HG02852 (cell line): Measurements from ENCODE around the gene DPM2.

Source experiments
- ATAC-seq: cut with Tn5 transposase; IDR thresholded peaks from one replicate; pipeline ENCODE4 v1.9.1; 2021; ENCODE audit warnings: mild to moderate bottlenecking, moderate library complexity; ENCODE audit not compliant: unreplicated experiment

Gene DPM2

DNA sequence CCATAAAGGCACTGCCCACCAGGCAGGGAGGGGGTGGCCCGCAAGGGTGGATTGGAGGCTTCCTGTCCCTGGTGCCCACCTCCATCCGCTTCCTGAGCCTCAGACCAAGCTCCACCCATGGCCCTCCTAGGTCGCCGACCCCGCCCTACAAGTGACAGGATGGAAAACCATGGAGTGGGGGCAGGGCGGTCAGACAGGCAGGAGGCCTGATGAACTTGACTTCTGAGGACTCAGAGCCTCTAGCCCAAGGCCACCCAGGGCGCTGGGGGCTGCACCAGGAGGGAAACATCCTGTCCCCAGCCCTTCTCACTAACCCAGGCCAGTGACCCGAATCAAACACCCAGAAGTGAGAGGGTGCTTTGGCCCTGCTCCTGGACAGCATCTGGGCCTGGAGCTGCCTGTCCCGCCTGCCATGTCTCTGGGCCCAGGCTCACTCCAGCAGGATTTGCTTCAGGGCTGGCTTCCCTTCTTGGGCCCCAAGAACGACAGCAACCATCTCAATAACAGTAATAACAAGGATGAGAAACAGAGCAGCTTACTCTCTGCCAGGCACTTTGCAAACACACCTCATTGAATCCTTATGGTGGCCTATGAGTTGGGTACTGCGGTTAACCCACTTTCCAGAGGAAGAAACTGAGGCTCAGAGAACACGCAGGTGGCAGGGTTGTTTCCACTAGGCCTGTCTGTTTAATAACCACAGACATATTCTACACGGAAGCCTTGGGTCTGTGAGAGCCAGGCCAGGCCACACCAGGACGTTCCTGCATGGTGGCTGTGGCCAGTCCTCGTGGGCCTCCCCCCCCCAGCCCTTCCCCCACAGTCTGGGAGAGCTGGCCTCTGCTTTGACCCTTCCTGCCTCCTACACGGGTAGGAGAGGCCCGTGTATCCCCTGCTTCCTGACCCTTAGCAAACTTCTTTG lies 33.8 kb downstream of the DPM2 start:
- no peak for ATAC-seq

DNA sequence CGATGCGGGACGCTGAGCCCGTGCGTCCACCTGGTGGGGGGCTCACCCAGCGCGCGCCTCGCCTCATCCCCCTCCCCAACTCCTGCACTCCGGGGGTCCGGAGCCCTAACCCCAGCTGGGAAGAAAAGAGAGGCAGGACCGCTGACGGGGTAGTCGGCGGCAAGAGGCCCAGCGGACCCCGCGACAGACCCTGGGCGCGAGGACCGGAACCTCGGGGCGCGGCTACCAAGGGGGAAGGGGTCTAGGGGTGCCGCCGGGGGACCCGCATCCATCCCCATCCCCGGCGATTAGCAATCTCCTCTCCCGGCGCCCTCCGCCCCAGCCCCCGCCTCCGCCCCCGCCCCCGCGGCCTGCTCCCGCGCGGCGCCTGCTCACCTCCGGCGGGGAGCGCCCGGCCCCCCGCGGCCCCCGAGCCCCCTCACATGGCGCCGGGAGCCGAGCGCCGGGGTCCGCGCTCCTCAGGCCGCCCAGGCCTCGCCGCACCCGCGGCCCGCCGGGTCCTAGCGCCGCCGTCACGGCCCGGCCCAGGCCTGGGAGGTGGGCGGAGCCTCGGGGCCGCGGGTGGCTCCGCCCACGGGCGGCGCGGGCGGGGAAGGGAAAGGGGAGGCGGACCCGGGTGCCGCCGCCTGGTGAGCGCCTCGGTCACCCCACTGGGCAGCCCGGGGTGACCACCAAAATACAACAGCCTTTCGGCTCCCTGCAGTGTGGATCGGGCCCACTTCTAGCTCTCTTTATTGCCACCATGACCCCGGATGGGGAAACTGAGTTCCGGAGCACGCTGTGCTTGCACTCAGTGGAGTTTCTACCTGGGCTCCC lies 38.3 kb downstream of the DPM2 start, which contains the start of gene ST6GALNAC6:
Gene ST6GALNAC6 (minus strand): TSS at position 476 of the 816 bp plus-strand sequence. CDS start 1,622 bp downstream, outside the sequence.
- peak; percentile 65 for ATAC-seq

DNA sequence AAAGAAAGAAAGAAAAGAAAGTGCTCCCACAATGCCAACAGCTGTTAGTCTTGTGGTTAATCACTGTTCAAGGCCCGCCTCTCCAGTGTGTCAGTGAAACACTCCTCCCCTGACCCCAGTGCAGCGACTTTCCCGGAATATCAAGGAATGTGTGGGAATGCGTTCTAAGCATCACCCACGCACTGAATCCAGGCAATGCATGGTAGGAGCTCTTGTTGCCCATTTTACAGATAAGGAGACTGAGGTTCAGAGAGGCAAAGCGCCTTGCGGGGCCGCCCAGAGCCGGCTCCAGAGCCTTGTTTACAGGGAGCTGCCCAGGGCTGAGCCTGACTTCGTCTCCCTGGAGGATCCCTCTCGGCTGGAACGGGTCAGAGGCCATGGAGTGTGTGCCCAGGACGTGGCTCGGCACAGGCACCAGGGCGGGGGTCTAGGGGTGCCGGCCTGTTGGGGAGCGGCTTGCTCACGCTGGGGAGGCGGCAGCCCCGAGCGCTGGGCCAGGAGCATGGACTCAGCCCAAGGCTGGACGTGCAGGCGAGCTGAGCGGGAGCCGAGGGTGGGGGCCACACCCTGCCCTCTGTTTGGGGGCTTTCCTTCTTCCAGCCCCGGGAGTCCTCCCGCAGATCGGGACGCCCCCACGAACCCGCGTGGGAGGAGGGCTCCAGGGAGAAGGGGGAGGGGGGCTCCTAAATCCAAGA lies 39.1 kb downstream of the DPM2 start:
- peak; percentile 17 for ATAC-seq

- no peak for ATAC-seq
These were observed 40.4 kb downstream of the DPM2 start for GRCh38 chr9:127897193-127897692.

DNA sequence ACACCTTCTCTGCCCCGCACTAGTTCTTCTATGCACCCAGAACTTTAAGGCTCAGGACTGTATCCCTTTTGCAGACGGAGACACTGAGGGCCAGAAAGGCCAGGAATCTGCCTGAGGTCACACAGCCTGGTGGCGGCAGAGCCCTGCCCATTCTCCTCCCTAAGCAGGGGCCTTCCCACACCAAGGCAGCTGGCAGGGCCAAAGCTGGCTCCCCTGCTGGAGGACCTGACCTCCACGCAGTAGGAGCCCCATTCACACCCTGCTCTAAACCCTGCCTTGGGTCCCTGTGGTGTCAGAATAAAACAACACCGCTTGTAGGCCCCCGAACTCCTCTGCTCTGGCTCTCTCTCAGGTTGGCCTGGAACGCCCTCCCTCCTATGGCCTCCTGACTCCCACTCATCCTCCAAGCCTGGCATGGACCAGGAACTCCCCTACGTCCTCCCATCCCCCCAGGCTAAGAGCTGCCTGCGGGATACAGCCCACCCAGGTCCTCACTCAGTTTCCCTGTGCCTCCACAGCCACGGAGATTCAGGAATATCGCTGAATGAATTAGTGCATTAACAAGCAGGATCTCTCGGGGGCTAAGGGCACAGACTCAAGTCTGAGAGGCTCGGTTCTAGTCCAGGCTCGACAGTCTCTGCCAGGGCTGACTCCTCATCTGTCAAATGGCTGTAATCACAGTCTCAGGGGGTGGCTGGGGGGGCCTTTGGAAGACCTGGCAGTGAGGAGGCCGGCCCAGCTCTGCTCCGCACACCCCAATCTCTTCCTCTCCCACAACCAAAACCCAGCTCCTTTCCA lies 41.1 kb downstream of the DPM2 start:
- no peak for ATAC-seq

- no peak for ATAC-seq
These were observed 41.8 kb downstream of the DPM2 start for GRCh38 chr9:127895811-127896210.

- ATAC-seq: no peak
These were observed 44.3 kb downstream of the DPM2 start for GRCh38 chr9:127893392-127893791.

- ATAC-seq: no peak
These were observed 44.8 kb downstream of the DPM2 start for GRCh38 chr9:127892831-127893230.

GRCh38 chr9:127890053-127890452 lies 47.6 kb downstream of the DPM2 start:
- ATAC-seq: no peak

DNA sequence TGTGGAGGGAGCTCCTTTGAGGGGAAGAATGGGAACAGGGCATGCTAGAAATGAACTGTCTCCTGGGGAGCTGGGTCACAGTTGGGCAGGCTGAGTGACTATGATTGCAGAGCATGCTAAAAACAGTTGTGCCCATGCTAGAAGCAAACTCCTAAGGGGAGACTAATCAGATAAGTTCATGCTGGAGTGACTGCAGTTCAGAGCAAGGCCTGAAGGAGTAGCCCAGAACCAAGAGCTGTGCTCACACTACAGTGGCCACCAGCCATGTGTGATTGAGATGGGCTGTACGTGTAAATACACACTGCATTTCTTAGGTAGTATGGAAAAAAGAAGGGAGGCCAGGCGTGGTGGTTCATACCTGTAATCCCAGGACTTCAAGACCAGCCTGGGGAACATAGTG lies 49.9 kb downstream of the DPM2 start:
- ATAC-seq: no peak

DNA sequence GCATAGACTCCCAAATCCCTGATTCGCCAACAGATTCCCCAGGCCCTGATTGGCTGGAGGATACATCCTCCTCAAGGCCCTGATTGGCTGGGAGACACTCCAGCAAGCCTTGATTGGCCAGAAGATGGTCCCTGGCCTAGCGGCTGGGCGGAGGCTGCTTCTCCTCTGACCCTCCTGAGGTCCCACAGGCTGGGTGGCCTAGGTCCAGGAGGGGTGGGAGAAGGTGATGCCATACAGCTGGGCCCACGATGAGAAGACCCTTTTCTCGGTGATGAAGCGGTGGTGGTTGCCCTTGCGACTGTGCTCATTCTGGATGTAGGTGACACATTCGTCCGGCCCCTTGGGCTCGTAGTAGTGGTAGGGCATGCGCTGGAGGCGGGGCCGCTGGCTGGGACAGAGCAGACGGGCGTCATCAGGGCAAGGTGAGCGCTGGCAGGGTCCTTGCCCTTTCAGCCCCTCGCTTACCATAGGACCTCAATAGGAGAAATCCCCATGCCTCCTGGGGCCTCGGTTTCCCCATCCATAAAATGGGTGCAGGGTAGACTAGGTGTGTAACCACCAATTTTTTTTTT lies 51.2 kb downstream of the DPM2 start:
- no peak for ATAC-seq

DNA sequence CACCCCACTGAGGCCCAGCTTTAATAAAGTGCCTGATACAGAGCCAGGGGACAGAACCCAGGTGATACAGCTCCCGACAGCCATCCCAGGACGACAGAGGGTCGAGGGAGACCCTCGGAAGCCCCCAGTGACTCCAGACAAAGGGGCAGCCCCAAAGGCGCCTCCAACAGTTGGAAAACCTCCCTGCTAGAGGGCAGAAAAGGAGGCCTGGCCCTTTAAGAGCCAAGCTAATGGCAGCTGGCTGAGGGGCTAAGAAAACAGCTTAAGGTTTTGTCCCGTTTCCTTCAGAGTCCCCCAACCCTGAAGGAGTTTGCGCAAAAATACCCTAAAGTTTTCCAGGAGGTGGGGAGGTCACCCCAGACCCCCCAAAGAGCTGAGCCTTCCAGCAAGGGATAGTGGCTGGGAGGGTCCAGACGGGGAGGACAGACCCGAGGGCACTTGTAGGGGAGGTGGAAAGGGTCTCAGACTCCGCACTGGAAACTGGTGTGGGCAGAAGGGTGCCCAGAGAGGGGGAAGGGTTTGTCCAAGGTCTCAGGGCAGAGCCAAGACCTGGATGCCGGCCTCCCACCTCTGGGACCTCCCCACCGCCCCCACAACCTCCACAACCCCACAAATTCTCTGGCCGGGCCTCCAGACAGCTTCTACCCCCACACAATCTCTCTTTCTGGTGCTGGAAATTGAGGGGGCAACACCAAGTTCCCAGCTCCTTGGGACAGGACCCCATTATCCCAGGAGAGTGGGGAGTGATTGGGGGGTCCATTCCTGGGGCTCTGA lies 52.0 kb downstream of the DPM2 start:
- ATAC-seq: no peak
